ENCODE results near the gene APCDD1L.
"Not testable (repeated sequence)": the region's sequence is repeated elsewhere in the genome, so short reads cannot be mapped to it uniquely, and the experiment has no call there.

APCDD1L gene

GRCh38 chr20:58436868-58437645 is 78.1 kb downstream of the APCDD1L start:
- no peak for DNase-seq

- no peak for DNase-seq
These were observed 80.0 kb downstream of the APCDD1L start for GRCh38 chr20:58435237-58435636.

GRCh38 chr20:58434326-58434725 is 80.9 kb downstream of the APCDD1L start:
- no peak for DNase-seq

GRCh38 chr20:58433759-58434158 is 81.4 kb downstream of the APCDD1L start:
- DNase-seq, result no peak

GRCh38 chr20:58433029-58433647 is 82.1 kb downstream of the APCDD1L start:
- no peak for DNase-seq

- no peak for DNase-seq
These were observed 82.8 kb downstream of the APCDD1L start for GRCh38 chr20:58432186-58432954.

GRCh38 chr20:58431134-58431533 is 84.1 kb downstream of the APCDD1L start:
- no peak for DNase-seq

GRCh38 chr20:58429303-58429702 is 85.9 kb downstream of the APCDD1L start:
- no peak for DNase-seq

- DNase-seq, result no peak
These were observed 86.8 kb downstream of the APCDD1L start for GRCh38 chr20:58428364-58428763.

GRCh38 chr20:58427571-58427970 is 87.6 kb downstream of the APCDD1L start:
- not testable (repeated sequence) for DNase-seq

GRCh38 chr20:58424218-58424969 is 90.8 kb downstream of the APCDD1L start:
- DNase-seq, result no peak

- DNase-seq, result no peak
These were observed 93.7 kb downstream of the APCDD1L start for GRCh38 chr20:58421497-58421850.

- DNase-seq, result no peak
These were observed 94.3 kb downstream of the APCDD1L start for GRCh38 chr20:58420798-58421496.

GRCh38 chr20:58418949-58419748 is 96.0 kb downstream of the APCDD1L start:
- DNase-seq, result no peak

GRCh38 chr20:58417438-58417837 is 97.8 kb downstream of the APCDD1L start:
- DNase-seq, result no peak

GRCh38 chr20:58416835-58417234 is 98.4 kb downstream of the APCDD1L start:
- DNase-seq, result no peak

GRCh38 chr20:58416057-58416456 is 99.1 kb downstream of the APCDD1L start:
- no peak for DNase-seq

GRCh38 chr20:58414786-58415185 is 100.4 kb downstream of the APCDD1L start:
- DNase-seq, result not testable (repeated sequence)

GRCh38 chr20:58414216-58414615 is 101.0 kb downstream of the APCDD1L start:
- DNase-seq, result not testable (repeated sequence)

Measured in NCI-H2171 (cell line).